Measurements from ENCODE around the gene PBX3.

- TF ChIP-seq CTCF (optimal IDR thresholded peaks at IDR 0.05 in 1 of 3, IDR thresholded peaks at IDR 0.05 in 1 of 3, conservative IDR thresholded peaks at IDR 0.05 in 1 of 3; ENCODE audit: extremely low read depth in 1 of 3, insufficient read depth in 2 of 3, low read length in 3 of 3) (no peak), EZH2 (IDR thresholded peaks at IDR 0.05; ENCODE audit: low read length) (no peak)
Measured at GRCh38 chr9:125888211-125888610, 141.0 kb downstream of the PBX3 start.
